Activated CD4-positive, alpha-beta T cell treated with anti-CD3 and anti-CD28 coated beads, Interleukin-2, Interleukin-6, amounts not matched to agents 100 ng/mL and 50 ng/mL, durations not matched to agents 16 hours and 8 hours (primary cell): Measurements from ENCODE around the gene GPR3.
"Not testable (repeated sequence)": the region's sequence is repeated elsewhere in the genome, so short reads cannot be mapped to it uniquely, and the experiment has no call there.

Experiments used
- DNase-seq: peaks from one replicate; pipeline ENCODE4 v3.0.0-alpha.2; 2020

The GPR3 gene

GRCh38 chr1:27400082-27400962 is 7.9 kb downstream of the GPR3 start:
- DNase-seq, result no peak

GRCh38 chr1:27400963-27401341 is 8.5 kb downstream of the GPR3 start:
- no peak for DNase-seq

- DNase-seq, result no peak
Observed at GRCh38 chr1:27402349-27402754, 9.9 kb downstream of the GPR3 start.

- peak; percentile 22 for DNase-seq
Observed at GRCh38 chr1:27403065-27403726, 10.8 kb downstream of the GPR3 start.

GRCh38 chr1:27403931-27404330 is 11.5 kb downstream of the GPR3 start:
- no peak for DNase-seq

- DNase-seq, result no peak
Observed at GRCh38 chr1:27405074-27405473, 12.7 kb downstream of the GPR3 start.

GRCh38 chr1:27405598-27406361 is 13.4 kb downstream of the GPR3 start:
- not testable (repeated sequence) for DNase-seq

- DNase-seq, result no peak
Observed at GRCh38 chr1:27406362-27406680, 13.9 kb downstream of the GPR3 start.

GRCh38 chr1:27406791-27407190 is 14.4 kb downstream of the GPR3 start:
- not testable (repeated sequence) for DNase-seq

- no peak for DNase-seq
Observed at GRCh38 chr1:27408151-27408550, 15.7 kb downstream of the GPR3 start.

- DNase-seq, result no peak
Observed at GRCh38 chr1:27409669-27410068, 17.2 kb downstream of the GPR3 start.

GRCh38 chr1:27410709-27411108 is 18.3 kb downstream of the GPR3 start:
- no peak for DNase-seq

- DNase-seq, result no peak
Observed at GRCh38 chr1:27412502-27412901, 20.1 kb downstream of the GPR3 start.

GRCh38 chr1:27413004-27413403 is 20.6 kb downstream of the GPR3 start:
- no peak for DNase-seq

GRCh38 chr1:27414091-27414490 is 21.7 kb downstream of the GPR3 start:
- no peak for DNase-seq

GRCh38 chr1:27416387-27417111 is 24.1 kb downstream of the GPR3 start:
- DNase-seq, result peak; percentile 82

- no peak for DNase-seq
Observed at GRCh38 chr1:27417713-27418112, 25.3 kb downstream of the GPR3 start.

GRCh38 chr1:27418326-27419185 is 26.1 kb downstream of the GPR3 start:
- DNase-seq, result peak; percentile 90

- DNase-seq, result no peak
Observed at GRCh38 chr1:27423709-27424108, 31.3 kb downstream of the GPR3 start.

GRCh38 chr1:27427329-27427728 is 34.9 kb downstream of the GPR3 start:
- DNase-seq, result no peak

- no peak for DNase-seq
Observed at GRCh38 chr1:27427816-27428315, 35.4 kb downstream of the GPR3 start.
